Measurements from ENCODE around the gene OPN3.

- TF ChIP-seq, protein P1, sequence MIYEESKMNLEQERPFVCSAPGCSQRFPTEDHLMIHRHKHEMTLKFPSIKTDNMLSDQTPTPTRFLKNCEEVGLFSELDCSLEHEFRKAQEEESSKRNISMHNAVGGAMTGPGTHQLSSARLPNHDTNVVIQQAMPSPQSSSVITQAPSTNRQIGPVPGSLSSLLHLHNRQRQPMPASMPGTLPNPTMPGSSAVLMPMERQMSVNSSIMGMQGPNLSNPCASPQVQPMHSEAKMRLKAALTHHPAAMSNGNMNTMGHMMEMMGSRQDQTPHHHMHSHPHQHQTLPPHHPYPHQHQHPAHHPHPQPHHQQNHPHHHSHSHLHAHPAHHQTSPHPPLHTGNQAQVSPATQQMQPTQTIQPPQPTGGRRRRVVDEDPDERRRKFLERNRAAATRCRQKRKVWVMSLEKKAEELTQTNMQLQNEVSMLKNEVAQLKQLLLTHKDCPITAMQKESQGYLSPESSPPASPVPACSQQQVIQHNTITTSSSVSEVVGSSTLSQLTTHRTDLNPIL (CRISPR knock-in tag; IDR thresholded peaks at IDR 0.05) = no peak
- TF ChIP-seq EP300 (IDR thresholded peaks at IDR 0.05; ENCODE audit: low read length) (no peak), ZBTB33 (CRISPR knock-in tag; IDR thresholded peaks at IDR 0.05) (no peak), SREBF2 (CRISPR knock-in tag; IDR thresholded peaks at IDR 0.05) (no peak), CBX2 (IDR thresholded peaks at IDR 0.05; ENCODE audit: insufficient read depth, low read length, poor library complexity, severe bottlenecking) (no peak)
- TF ChIP-seq, protein P2, sequence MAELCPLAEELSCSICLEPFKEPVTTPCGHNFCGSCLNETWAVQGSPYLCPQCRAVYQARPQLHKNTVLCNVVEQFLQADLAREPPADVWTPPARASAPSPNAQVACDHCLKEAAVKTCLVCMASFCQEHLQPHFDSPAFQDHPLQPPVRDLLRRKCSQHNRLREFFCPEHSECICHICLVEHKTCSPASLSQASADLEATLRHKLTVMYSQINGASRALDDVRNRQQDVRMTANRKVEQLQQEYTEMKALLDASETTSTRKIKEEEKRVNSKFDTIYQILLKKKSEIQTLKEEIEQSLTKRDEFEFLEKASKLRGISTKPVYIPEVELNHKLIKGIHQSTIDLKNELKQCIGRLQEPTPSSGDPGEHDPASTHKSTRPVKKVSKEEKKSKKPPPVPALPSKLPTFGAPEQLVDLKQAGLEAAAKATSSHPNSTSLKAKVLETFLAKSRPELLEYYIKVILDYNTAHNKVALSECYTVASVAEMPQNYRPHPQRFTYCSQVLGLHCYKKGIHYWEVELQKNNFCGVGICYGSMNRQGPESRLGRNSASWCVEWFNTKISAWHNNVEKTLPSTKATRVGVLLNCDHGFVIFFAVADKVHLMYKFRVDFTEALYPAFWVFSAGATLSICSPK (IDR thresholded peaks at IDR 0.05; ENCODE audit: borderline replicate concordance) = no peak
Measured at GRCh38 chr1:241645199-241645598, 5.0 kb upstream of the OPN3 start.
